Kidney (tissue), 14 donors: Measurements from ENCODE around the gene R3HCC1L. TPM values are rescaled to one million over a fixed set of nuclear protein-coding genes. Genes with fewer than 3 reads are reported as not detected.

Experiments used
- DNase-seq, 5 donors: peaks; one replicate each; pipeline ENCODE4 v3.0.0-alpha.2; 2013 to 2020
- FAIRE-seq: peaks from 2 replicates; lab custom pipeline; 2012; peaks lifted over from hg19 to GRCh38; lab: Jason Lieb, UNC
- H3K27ac ChIP-seq, 2 donors: one replicate each; pipeline ENCODE4 v1.7.0; 2013; ENCODE audit warnings: low read depth in 2 of 2, low read length in 2 of 2, inconsistent platforms in 1 of 2
- H3K27me3 ChIP-seq: one replicate; pipeline ENCODE4 v1.7.1; 2013; ENCODE audit warnings: low read length, inconsistent platforms; ENCODE audit not compliant: control insufficient read depth, insufficient read depth
- H3K36me3 ChIP-seq, 3 donors: one replicate each; pipeline versions ENCODE4 v1.7.0 to v1.7.1; 2013; ENCODE audit warnings: low read length in 3 of 3, control low read depth in 1 of 3, inconsistent platforms in 1 of 3; ENCODE audit not compliant: insufficient read depth in 3 of 3, control insufficient read depth in 2 of 3
- H3K4me1 ChIP-seq, 3 donors: one replicate each; pipeline versions ENCODE4 v1.7.0 to v1.7.1; 2013; ENCODE audit warnings: low read length in 3 of 3, inconsistent platforms in 1 of 3, low read depth in 1 of 3; ENCODE audit not compliant: control insufficient read depth in 2 of 3, insufficient read depth in 2 of 3
- H3K4me3 ChIP-seq, 3 donors: one replicate each; pipeline versions ENCODE4 v1.7.0 to v1.8.1; 2013; ENCODE audit warnings: low read length in 3 of 3, control low read depth in 1 of 3, inconsistent platforms in 1 of 3
- H3K9ac ChIP-seq, 3 donors: one replicate each; pipeline versions ENCODE4 v1.7.0 to v1.7.1; 2013; ENCODE audit warnings: low read length in 3 of 3, control low read depth in 1 of 3, inconsistent platforms in 1 of 3
- H3K9me3 ChIP-seq, 3 donors: one replicate each; pipeline versions ENCODE4 v1.7.0 to v1.7.1; 2013; ENCODE audit warnings: low read length in 3 of 3, control low read depth in 1 of 3, inconsistent platforms in 1 of 3; ENCODE audit not compliant: control insufficient read depth in 2 of 3, insufficient read depth in 1 of 3
- CTCF ChIP-seq: IDR thresholded peaks from 3 replicates; pipeline ENCODE4 v1.5.1; 2012; ENCODE audit warnings: mild to moderate bottlenecking, moderate library complexity, borderline replicate concordance; ENCODE audit not compliant: insufficient read depth; ENCODE audit errors: extremely low read depth
- intact Hi-C: fragments of 100-400 bp; cut with DNase I; formaldehyde crosslinking; loops from one replicate; pipeline ENCODE4 v1.11.1; 2022
- polyA plus RNA-seq: library from polyadenylated mRNA; stranded (reverse); fragments of 350-450 nt; fragmentation: Illumina TruSeq; extraction: RNeasy Lipid Tissue Mini Kit (QIAGEN cat#74804); gene quantifications from one replicate; pipeline ENCODE4 v1.2.3, GENCODE V29; 2014; ENCODE audit warnings: low read depth, low replicate concordance; ENCODE audit not compliant: insufficient read depth
- total RNA-seq: library from RNA; stranded (reverse); fragmentation: NEBNext Ultra II Directional; extraction: Animal tissue kit (Norgen Biotek cat#: 25700); gene quantifications from one replicate; pipeline ENCODE4 v1.2.1, GENCODE V29; 2021
- donor health status: control.
- donor health status: control.
- donor health status: control.
- donor health status: control.
- donor health status: control.
- donor health status: DM: yes; HTN: yes; CAD: no.
- donor health status: Normal renal cell carcinoma (clear cell type).

The R3HCC1L gene
- total and polyA plus RNA-seq, 2 donors from 2014 or later = 9.7 to 17.0 TPM

- TF ChIP-seq CTCF = no peak
- H3K4me1 ChIP-seq = peaks cover 0 to 6% (median 2%) of the 10 kb centered on the region in 3 donors
- H3K27ac ChIP-seq = no peak overlapping the region
- no peak overlapping the region for H3K4me3 ChIP-seq
- FAIRE-seq (no peak), DNase-seq (no peak)
- intact Hi-C loops = loop anchor here (10.0 kb wide), 1 partner anchor 45 kb away; no protein-coding TSS in a partner anchor
- no peaks in the 10 kb centered on the region for H3K9me3 ChIP-seq
- H3K36me3 ChIP-seq = peaks cover 0 to 3% (median 0%) of the 10 kb centered on the region in 3 donors
- no peak overlapping the region for H3K9ac ChIP-seq
- H3K27me3 ChIP-seq = no peaks in the 10 kb centered on the region
These were observed 125.3 kb downstream of the R3HCC1L start for GRCh38 chr10:98259606-98260315.

GRCh38 chr10:98260350-98260749, 125.9 kb downstream of the R3HCC1L start:
- Histone ChIP-seq H3K9me3 (no peaks in the 10 kb centered on the region), H3K4me3 (no peak overlapping the region), H3K27ac (no peak overlapping the region), H3K9ac (no peak overlapping the region), H3K36me3 (peaks cover 0 to 3% (median 0%) of the 10 kb centered on the region in 3 donors), H3K4me1 (peaks cover 0 to under 1% (median 0%) of the 10 kb centered on the region in 3 donors), H3K27me3 (no peaks in the 10 kb centered on the region)
- FAIRE-seq = no peak
- intact Hi-C loops = no loop called here
- no peak for TF ChIP-seq CTCF
- no peak for DNase-seq

GRCh38 chr10:98260752-98261151, 126.3 kb downstream of the R3HCC1L start:
- no peak overlapping the region for H3K27ac ChIP-seq
- no peaks in the 10 kb centered on the region for H3K27me3 ChIP-seq
- H3K4me3 ChIP-seq = no peak overlapping the region
- intact Hi-C loops = no loop called here
- no peaks in the 10 kb centered on the region for H3K9me3 ChIP-seq
- H3K36me3 ChIP-seq = peaks cover 0 to 3% (median 0%) of the 10 kb centered on the region in 3 donors
- H3K4me1 ChIP-seq = no peaks in the 10 kb centered on the region
- H3K9ac ChIP-seq = no peak overlapping the region
- no peak for TF ChIP-seq CTCF
- FAIRE-seq (no peak), DNase-seq (peak in 1 of 5 donors; percentile 75)
